Muscle of leg (tissue), 16 donors: ENCODE results near the gene IQCK. TPM values are rescaled to one million over a fixed set of nuclear protein-coding genes. Genes with fewer than 3 reads are reported as not detected.
"Not testable (repeated sequence)": the region's sequence is repeated elsewhere in the genome, so short reads cannot be mapped to it uniquely, and the experiment has no call there.

Experiments
- DNase-seq: peaks from one replicate; pipeline ENCODE4 v3.0.0; 2013
- H3K27ac ChIP-seq: one replicate; pipeline ENCODE4 v1.5.1; 2013; ENCODE audit warnings: mild to moderate bottlenecking, low read length, control low read depth
- H3K27me3 ChIP-seq: one replicate; pipeline ENCODE4 v1.6.1; 2013; ENCODE audit warnings: low read length; ENCODE audit not compliant: control insufficient read depth, insufficient read depth
- H3K36me3 ChIP-seq: one replicate; pipeline ENCODE4 v1.6.1; 2013; ENCODE audit warnings: low read length; ENCODE audit not compliant: control insufficient read depth, insufficient read depth
- H3K4me1 ChIP-seq: one replicate; pipeline ENCODE4 v1.6.1; 2013; ENCODE audit warnings: low read length; ENCODE audit not compliant: control insufficient read depth, insufficient read depth
- H3K4me3 ChIP-seq: one replicate; pipeline ENCODE4 v1.5.1; 2013; ENCODE audit warnings: low read length, control low read depth
- H3K9me3 ChIP-seq: replicated peaks from 2 replicates; pipeline ENCODE4 v1.6.1; 2013; ENCODE audit warnings: low read depth, low read length; ENCODE audit not compliant: control insufficient read depth
- WGBS: methylation state at CpG from one replicate; pipeline ENCODE4 v1.1.5; 2013; ENCODE audit warnings: missing lambda C conversion rate; ENCODE audit not compliant: insufficient coverage; 5-methylcytosine and 5-hydroxymethylcytosine counted together
- long read RNA-seq, 11 donors: transcript quantifications; one replicate each; lab custom pipeline, GENCODE V29; 2026
- polyA plus RNA-seq, 8 donors: library from polyadenylated mRNA; unstranded; fragments of 120-200 nt; gene quantifications; one replicate each; pipeline versions ENCODE4 v1.2.1 to v1.2.3, GENCODE V29; 2013; ENCODE audit warnings: inconsistent platforms in 1 of 8, low replicate concordance in 1 of 8; ENCODE audit not compliant: insufficient read length in 8 of 8, insufficient read depth in 1 of 8
- total RNA-seq: library from RNA; stranded (reverse); fragments of 120-200 nt; gene quantifications from one replicate; pipeline ENCODE4 v1.2.4, GENCODE V29; 2013

IQCK gene, protein sequence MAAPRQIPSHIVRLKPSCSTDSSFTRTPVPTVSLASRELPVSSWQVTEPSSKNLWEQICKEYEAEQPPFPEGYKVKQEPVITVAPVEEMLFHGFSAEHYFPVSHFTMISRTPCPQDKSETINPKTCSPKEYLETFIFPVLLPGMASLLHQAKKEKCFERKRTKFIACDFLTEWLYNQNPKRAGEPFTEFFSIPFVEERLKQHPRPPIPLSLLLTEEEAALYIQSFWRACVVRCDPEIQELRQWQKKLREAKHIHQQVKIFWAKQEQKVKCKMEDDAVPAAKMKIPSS
- 10.2 TPM for total RNA-seq
- 10 to 100 TPM; 13.3 to 15.2 (median 14.7) TPM for polyA plus RNA-seq
- long read RNA-seq, donor 1, partial matches to known transcripts = 0 of 1 reads
- long read RNA-seq, donor 1, other reads (novel, unspliced or antisense) = 0 of 1 reads
- long read RNA-seq, donor 2, partial matches to known transcripts = 0 of 1 reads
- long read RNA-seq, donor 2, other reads (novel, unspliced or antisense) = 0 of 1 reads
- long read RNA-seq, donor 3, partial matches to known transcripts = 95 of 95 reads
- long read RNA-seq, donor 3, other reads (novel, unspliced or antisense) = 0 of 95 reads
- long read RNA-seq, donor 4, partial matches to known transcripts = 73 of 73 reads
- long read RNA-seq, donor 4, other reads (novel, unspliced or antisense) = 0 of 73 reads
- long read RNA-seq, donor 5, partial matches to known transcripts = 0 of 3 reads
- long read RNA-seq, donor 5, other reads (novel, unspliced or antisense) = 0 of 3 reads
- long read RNA-seq, donor 6, partial matches to known transcripts = 152 of 153 reads
- long read RNA-seq, donor 6, other reads (novel, unspliced or antisense) = 0 of 153 reads
- long read RNA-seq, donor 7, partial matches to known transcripts = 0 of 1 reads
- long read RNA-seq, donor 7, other reads (novel, unspliced or antisense) = 0 of 1 reads
- long read RNA-seq, donor 8, partial matches to known transcripts = 0 of 1 reads
- long read RNA-seq, donor 8, other reads (novel, unspliced or antisense) = 0 of 1 reads
- long read RNA-seq, donor 9, partial matches to known transcripts = 23 of 25 reads
- long read RNA-seq, donor 9, other reads (novel, unspliced or antisense) = 0 of 25 reads
- long read RNA-seq, donor 10, partial matches to known transcripts = 0 of 1 reads
- long read RNA-seq, donor 10, other reads (novel, unspliced or antisense) = 0 of 1 reads
- long read RNA-seq, donor 11, partial matches to known transcripts = 16 of 29 reads
- long read RNA-seq, donor 11, other reads (novel, unspliced or antisense) = 12 of 29 reads

DNA sequence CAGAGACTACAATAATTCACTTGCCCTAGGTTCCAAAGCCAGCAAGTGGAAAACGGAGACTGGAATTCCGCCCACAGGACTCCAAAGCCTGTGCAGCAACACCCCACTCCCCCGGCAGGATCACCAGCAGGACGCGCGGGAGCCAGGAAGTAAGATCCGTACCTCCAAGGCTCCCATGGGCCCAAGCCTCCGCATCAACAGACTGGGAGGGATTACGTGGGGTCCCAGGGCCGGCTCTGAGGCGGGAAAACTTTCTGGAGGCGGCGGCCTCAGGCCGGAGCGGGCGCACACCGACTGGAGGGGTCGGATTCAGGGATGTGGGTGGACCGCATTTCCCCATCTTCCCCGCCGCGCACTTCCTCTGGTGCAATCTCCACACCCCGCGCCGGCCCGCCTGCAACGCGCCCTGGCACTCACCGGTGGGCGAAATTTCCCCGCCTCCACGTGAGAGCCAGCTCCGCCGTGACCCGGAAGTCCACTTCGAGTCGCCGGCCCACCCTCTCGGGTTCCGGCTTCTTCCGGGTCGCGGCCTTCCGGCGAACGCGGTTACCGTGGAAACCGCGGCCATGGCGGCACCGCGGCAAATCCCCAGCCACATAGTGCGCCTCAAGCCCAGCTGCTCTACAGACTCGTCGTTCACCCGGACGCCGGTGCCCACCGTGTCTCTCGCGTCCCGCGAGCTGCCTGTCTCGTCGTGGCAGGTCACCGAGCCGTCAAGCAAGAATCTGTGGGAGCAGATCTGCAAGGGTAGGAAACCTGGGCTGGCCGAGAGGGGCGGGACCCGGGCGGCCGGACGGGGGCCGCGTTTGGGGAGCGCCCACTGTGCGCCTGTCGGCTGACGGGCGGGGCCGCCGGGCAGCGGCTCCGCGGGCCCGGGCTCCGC is at the start of gene IQCK, which contains the start of gene KNOP1:
TSS of gene IQCK (plus strand) at position 531 of the 883 bp plus-strand sequence. CDS start at position 567, 36 bp downstream.
TSS of gene KNOP1 (minus strand) at position 487 of the 883 bp plus-strand sequence. CDS start 3,192 bp downstream, outside the sequence.
- H3K4me3 ChIP-seq = peak within 1 kb of the TSS; percentile 95
- under 1% methylated on average over 82 of the region's 88 CpGs for WGBS
- DNase-seq = peak; percentile 96
- H3K27ac ChIP-seq = peak within 1 kb of the TSS; percentile 77
- H3K27me3 ChIP-seq = no peaks in the 10 kb centered on the region
- peaks cover 17% of the 10 kb centered on the region for H3K4me1 ChIP-seq
- peaks cover 21% of the 10 kb centered on the region for H3K36me3 ChIP-seq
- H3K9me3 ChIP-seq = no peaks in the 10 kb centered on the region

DNA sequence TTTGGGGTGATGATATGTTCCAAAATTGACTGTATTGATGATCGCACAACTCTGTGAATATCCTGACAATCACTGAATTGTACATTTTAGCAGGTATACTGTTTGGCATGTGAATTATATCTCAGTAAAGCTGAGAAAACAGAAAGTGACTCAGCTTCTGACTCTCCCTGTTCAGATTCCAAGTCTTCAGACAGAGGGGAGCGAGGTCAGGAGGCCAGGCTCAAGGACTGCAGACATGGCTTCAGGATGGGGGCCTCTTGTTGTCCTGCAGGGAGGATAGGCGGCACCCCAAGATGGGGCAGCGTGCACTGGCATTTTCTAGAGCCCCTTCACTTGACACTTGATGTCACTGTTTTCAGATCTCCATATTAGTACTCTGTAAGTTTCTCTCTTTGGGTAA is 45.7 kb upstream of the IQCK start:
- Histone ChIP-seq H3K4me1 (peaks cover 1% of the 10 kb centered on the region), H3K36me3 (peaks cover 41% of the 10 kb centered on the region), H3K27me3 (no peaks in the 10 kb centered on the region), H3K27ac (no peak overlapping the region), H3K4me3 (no peak overlapping the region), H3K9me3 (no peaks in the 10 kb centered on the region)
- no peak for DNase-seq
- 100% methylated on average over 1 of the region's 4 CpGs for WGBS

DNA sequence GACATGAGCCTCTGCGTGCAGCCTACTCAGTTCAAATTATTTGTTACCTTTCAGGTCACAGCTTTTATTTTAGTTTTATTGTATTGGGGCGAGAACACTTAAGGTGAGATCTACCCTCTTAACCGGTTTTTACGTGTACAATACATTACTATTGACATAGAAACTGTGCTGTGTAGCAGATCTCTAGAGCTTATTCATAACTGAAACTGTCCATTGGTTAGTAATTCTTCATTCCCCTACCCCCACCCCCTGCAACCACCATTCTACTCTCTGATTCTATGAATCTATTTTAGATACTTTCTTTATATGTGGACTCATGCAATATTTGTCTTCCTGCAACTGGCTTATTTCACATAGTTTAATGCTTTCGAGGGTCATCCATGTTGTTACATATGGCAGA is 43.6 kb upstream of the IQCK start:
- Histone ChIP-seq H3K4me1 (peaks cover 12% of the 10 kb centered on the region), H3K9me3 (no peaks in the 10 kb centered on the region), H3K4me3 (no peak overlapping the region), H3K36me3 (peaks cover 35% of the 10 kb centered on the region), H3K27ac (no peak overlapping the region), H3K27me3 (no peaks in the 10 kb centered on the region)
- no CpG with 5 or more reads among the region's 5 CpGs for WGBS
- DNase-seq = no peak

DNA sequence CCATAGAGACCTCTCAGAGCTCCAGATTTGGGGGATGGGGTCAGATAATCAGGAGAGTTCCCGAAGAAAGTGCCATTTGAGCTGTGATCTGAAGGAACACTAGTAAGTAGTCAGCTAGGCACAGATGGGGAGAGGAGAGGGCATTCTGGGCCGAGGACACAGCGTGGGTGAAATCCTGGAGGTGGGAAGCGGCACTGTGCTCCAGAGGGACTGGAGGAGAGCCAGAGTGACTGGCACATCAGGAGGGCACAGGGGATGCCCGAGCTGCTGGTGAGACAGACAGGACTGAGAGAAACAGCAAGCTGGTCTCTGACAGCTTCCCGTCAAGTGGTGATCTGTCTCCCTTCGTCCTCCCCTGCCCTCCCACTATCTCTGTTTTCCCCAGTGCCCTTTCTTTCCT is 40.7 kb upstream of the IQCK start:
- Histone ChIP-seq H3K36me3 (peaks cover 31% of the 10 kb centered on the region), H3K9me3 (no peaks in the 10 kb centered on the region), H3K4me3 (no peak overlapping the region), H3K27me3 (no peaks in the 10 kb centered on the region), H3K4me1 (peaks cover 33% of the 10 kb centered on the region), H3K27ac (peak overlapping the region; percentile 37)
- WGBS = 85% methylated on average over 6 of the region's 7 CpGs
- DNase-seq = peak; percentile 37

DNA sequence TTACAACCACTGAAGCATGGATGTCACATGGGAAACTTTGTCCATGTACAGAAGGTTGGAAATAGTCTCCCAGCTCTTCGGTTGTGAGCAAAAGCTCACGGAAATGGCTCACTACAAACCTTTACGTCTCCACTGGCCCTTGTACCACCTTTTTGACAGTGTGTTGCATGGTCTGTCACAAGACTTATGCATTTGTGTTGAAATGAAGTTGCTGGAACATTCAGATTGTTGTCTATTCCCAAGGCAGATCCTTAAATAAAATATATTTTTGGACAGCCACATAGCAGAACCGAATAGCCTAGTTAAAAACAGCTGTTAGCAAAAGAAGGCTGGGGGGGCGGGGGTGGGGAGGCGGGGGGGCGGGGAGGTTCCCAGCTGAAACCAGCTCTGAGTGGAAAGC is 39.3 kb upstream of the IQCK start:
- no peak overlapping the region for H3K4me3 ChIP-seq
- peaks cover 40% of the 10 kb centered on the region for H3K36me3 ChIP-seq
- peak overlapping the region; percentile 76 for H3K27ac ChIP-seq
- peak; percentile 78 for DNase-seq
- H3K27me3 ChIP-seq = no peaks in the 10 kb centered on the region
- H3K9me3 ChIP-seq = peaks cover 2% of the 10 kb centered on the region
- 60% methylated on average over 1 of the region's 7 CpGs for WGBS
- H3K4me1 ChIP-seq = peaks cover 33% of the 10 kb centered on the region

DNA sequence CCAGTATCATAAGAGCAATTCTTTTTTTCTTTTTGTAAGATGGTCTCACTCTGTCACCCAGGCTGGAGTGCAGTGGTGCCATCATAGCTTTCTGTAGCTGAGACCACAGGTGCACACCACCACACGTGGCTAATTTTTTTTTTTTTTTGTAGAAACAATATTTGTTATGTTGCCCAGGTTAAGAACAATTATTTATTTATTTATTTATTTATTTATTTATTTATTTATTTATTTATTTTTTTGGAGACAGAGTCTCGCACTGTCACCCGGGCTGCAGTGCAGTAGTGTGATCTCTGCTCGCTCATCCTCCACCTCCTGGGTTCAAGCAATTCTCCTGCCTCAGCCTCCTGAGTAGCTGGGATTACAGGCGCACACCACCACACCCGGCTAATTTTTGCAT is 38.8 kb upstream of the IQCK start:
- not testable (repeated sequence) for H3K27me3 ChIP-seq
- peaks cover 45% of the 10 kb centered on the region for H3K36me3 ChIP-seq
- WGBS = 100% methylated on average over 1 of the region's 6 CpGs

DNA sequence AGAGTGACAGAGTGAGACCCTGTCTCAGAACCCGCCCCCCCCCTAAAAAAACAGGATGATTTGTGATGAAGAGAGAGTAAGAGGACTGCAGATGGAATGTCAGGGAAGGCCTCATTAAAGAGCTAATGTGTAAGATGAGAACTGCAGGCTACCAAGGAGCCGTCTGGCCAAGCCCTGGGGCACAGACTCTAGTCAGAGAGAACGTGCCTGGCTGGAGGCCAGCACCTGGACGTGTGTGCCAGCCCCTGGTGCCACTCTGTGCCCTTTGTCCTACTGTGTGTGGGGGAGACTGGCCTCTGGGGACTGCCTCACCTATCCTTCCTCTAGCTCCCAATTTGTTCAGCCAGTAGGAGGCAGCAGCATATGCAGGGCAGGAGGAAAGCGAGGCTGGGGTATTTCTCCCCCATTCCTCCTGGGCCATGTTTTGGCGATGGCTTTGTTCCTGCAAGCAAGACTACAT is 37.2 kb upstream of the IQCK start:
- Histone ChIP-seq H3K36me3 (peaks cover 46% of the 10 kb centered on the region), H3K4me3 (no peak overlapping the region), H3K27ac (no peak overlapping the region), H3K4me1 (peaks cover 39% of the 10 kb centered on the region), H3K27me3 (no peaks in the 10 kb centered on the region), H3K9me3 (peaks cover 2% of the 10 kb centered on the region)
- peak; percentile 36 for DNase-seq
- 76% methylated on average over 5 of the region's 6 CpGs for WGBS

More for the DNA sequence above, 38.8 kb upstream of the IQCK start:
- not testable (repeated sequence) for H3K9me3 ChIP-seq, DNase-seq, H3K4me3 ChIP-seq
- Histone ChIP-seq H3K27ac (peak overlapping the region; percentile 35), H3K4me1 (peaks cover 33% of the 10 kb centered on the region)

DNA sequence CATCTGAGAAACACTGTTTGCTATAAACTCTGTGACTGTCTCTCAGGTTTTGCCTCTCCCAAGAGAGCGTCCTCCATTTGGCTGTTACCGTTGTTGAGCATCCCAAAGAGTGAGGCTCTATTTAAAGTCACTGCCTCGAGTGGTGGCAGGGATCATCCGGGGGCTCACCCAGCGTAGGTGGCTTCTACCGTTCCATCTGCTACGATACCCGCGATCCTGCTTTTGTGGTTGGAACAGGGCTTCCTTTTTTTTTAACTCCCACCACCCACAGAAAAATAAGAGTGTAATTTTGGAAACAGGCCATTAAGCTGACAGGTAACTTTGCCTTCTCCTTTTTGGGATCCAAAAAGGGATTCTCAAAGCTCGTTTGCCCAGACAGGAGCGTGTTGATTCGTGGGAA is 36.4 kb upstream of the IQCK start:
- no peak for DNase-seq
- Histone ChIP-seq H3K9me3 (peaks cover 2% of the 10 kb centered on the region), H3K27me3 (no peaks in the 10 kb centered on the region), H3K4me3 (no peak overlapping the region), H3K36me3 (peaks cover 50% of the 10 kb centered on the region), H3K27ac (no peak overlapping the region), H3K4me1 (peaks cover 46% of the 10 kb centered on the region)
- 83% methylated on average over 5 of the region's 12 CpGs for WGBS
